HUES6 (cell line): ENCODE measurements around the gene ILRUN.
"Not testable (repeated sequence)": the region's sequence is repeated elsewhere in the genome, so short reads cannot be mapped to it uniquely, and the experiment has no call there.

Experiments used
- H3K27ac ChIP-seq: 2 replicates; pipeline ENCODE4 v1.7.0; 2013; ENCODE audit warnings: low read depth, mild to moderate bottlenecking, low read length, inconsistent platforms
- H3K27me3 ChIP-seq: 2 replicates; pipeline ENCODE4 v1.6.1; 2013; ENCODE audit warnings: low read length; ENCODE audit not compliant: control insufficient read depth, insufficient read depth
- H3K36me3 ChIP-seq: 2 replicates; pipeline ENCODE4 v1.6.1; 2013; ENCODE audit warnings: low read length; ENCODE audit not compliant: control insufficient read depth, insufficient read depth
- H3K4me1 ChIP-seq: 2 replicates; pipeline ENCODE4 v1.6.1; 2013; ENCODE audit warnings: low read length; ENCODE audit not compliant: control insufficient read depth, insufficient read depth
- H3K4me3 ChIP-seq: 2 replicates; pipeline ENCODE4 v1.5.1; 2013; ENCODE audit warnings: low read depth, low read length
- H3K9ac ChIP-seq: one replicate; pipeline ENCODE4 v1.6.1; 2013; ENCODE audit warnings: mild to moderate bottlenecking, low read length
- H3K9me3 ChIP-seq: 2 replicates; pipeline ENCODE4 v1.6.1; 2013; ENCODE audit warnings: low read depth, low read length; ENCODE audit not compliant: control insufficient read depth, insufficient read depth

ILRUN gene

DNA sequence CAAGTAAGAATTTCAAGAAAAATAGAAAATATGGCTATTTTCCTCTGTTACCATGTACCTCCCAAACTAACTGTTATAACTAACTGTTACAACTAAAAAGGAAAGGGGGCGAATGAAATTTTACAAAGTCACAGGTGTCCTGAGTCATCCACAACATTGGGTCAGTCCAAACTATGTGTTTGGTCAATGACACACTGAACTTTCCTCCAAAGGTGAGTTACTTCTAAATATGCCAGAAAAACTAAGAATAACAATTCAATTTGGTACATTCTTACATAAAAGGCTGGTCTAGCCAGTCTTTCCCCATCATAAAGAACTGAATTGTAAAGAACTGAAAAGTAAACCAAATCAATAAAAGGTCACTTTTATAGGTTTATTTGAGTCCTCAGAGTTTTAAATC, 44.3 kb downstream of the ILRUN start:
- Histone ChIP-seq H3K27me3 (no peaks in the 10 kb centered on the region), H3K36me3 (peaks cover 14% of the 10 kb centered on the region; the same call in 1 of the 2 replicates), H3K9me3 (no peaks in the 10 kb centered on the region), H3K4me1 (peaks cover 10% of the 10 kb centered on the region), H3K9ac (no peak overlapping the region), H3K27ac (no peak overlapping the region), H3K4me3 (no peak overlapping the region)

DNA sequence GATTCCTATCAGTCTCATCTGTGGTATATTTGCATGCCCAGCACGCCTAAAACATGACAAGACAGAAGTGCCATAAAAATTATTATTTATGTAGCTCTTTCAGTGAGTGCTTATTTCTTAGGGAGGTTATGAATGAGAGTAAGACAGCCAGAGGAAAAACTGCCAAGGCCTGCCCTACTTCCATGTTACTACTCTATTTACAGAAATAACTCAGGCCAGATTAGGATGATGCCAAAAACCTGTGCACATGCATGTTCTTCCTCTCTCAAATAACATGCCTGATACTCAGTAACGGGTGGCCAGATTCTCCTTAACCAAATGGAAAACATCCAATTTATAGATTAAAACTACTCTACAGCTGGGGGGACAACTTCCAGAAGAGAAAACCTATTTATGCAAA, 45.7 kb downstream of the ILRUN start:
- no peaks in the 10 kb centered on the region for H3K27me3 ChIP-seq
- peaks cover 25% of the 10 kb centered on the region for H3K36me3 ChIP-seq
- no peak overlapping the region for H3K9ac ChIP-seq
- no peaks in the 10 kb centered on the region for H3K4me1 ChIP-seq
- H3K27ac ChIP-seq, result no peak overlapping the region
- H3K9me3 ChIP-seq, result no peaks in the 10 kb centered on the region
- no peak overlapping the region for H3K4me3 ChIP-seq

- not testable (repeated sequence) for H3K27me3 ChIP-seq, H3K27ac ChIP-seq, H3K9me3 ChIP-seq, H3K4me3 ChIP-seq, H3K9ac ChIP-seq, H3K4me1 ChIP-seq
- peaks cover 31% of the 10 kb centered on the region for H3K36me3 ChIP-seq
These were observed 46.3 kb downstream of the ILRUN start for GRCh38 chr6:34650232-34650631.

- Histone ChIP-seq H3K27ac (no peak overlapping the region), H3K27me3 (no peaks in the 10 kb centered on the region), H3K36me3 (peaks cover 33% of the 10 kb centered on the region), H3K9me3 (no peaks in the 10 kb centered on the region), H3K4me1 (no peaks in the 10 kb centered on the region), H3K9ac (no peak overlapping the region), H3K4me3 (no peak overlapping the region)
These were observed 47.8 kb downstream of the ILRUN start for GRCh38 chr6:34648806-34649205.
